Stimulated activated CD8-positive, alpha-beta memory T cell treated with anti-CD3 and anti-CD28 coated beads, Interleukin-12 subunit alpha, Interleukin-12 subunit beta, amount 100 ng/mL, for 24 hours (primary cell): ENCODE measurements around the gene NFKBIA.
A peak's percentile ranks its signal among the peaks of the same experiment; 100 is the strongest.
"Not testable (repeated sequence)": the region's sequence is repeated elsewhere in the genome, so short reads cannot be mapped to it uniquely, and the experiment has no call there.

Experiments
- DNase-seq: peaks from one replicate; pipeline ENCODE4 v3.0.0-alpha.2; 2020; ENCODE audit errors: extremely low read depth

The NFKBIA gene

GRCh38 chr14:35404449-35405303 is at the start of gene NFKBIA:
TSS of gene NFKBIA (minus strand) at chr14:35404749. CDS start at chr14:35404644, 105 bp downstream.
- peak; percentile 82 for DNase-seq

GRCh38 chr14:35446450-35446849 is 41.9 kb upstream of the NFKBIA start:
- DNase-seq, result no peak

GRCh38 chr14:35444104-35444503 is 39.6 kb upstream of the NFKBIA start:
- no peak for DNase-seq

- DNase-seq, result no peak
Observed at GRCh38 chr14:35441160-35441559, 36.6 kb upstream of the NFKBIA start.

GRCh38 chr14:35438910-35439713 is 34.6 kb upstream of the NFKBIA start:
- DNase-seq, result no peak

GRCh38 chr14:35438492-35438891 is 33.9 kb upstream of the NFKBIA start:
- not testable (repeated sequence) for DNase-seq

- DNase-seq, result no peak
Observed at GRCh38 chr14:35435177-35435576, 30.6 kb upstream of the NFKBIA start.

GRCh38 chr14:35433826-35434225 is 29.3 kb upstream of the NFKBIA start:
- DNase-seq, result no peak

GRCh38 chr14:35430459-35431199 is 26.1 kb upstream of the NFKBIA start:
- no peak for DNase-seq

- DNase-seq, result no peak
Observed at GRCh38 chr14:35429951-35430350, 25.4 kb upstream of the NFKBIA start.

- no peak for DNase-seq
Observed at GRCh38 chr14:35425850-35426249, 21.3 kb upstream of the NFKBIA start.

GRCh38 chr14:35423621-35424020 is 19.1 kb upstream of the NFKBIA start:
- no peak for DNase-seq

- DNase-seq, result no peak
Observed at GRCh38 chr14:35420036-35420811, 15.7 kb upstream of the NFKBIA start.

- DNase-seq, result no peak
Observed at GRCh38 chr14:35419429-35419841, 14.9 kb upstream of the NFKBIA start.

GRCh38 chr14:35418093-35418492 is 13.5 kb upstream of the NFKBIA start:
- DNase-seq, result no peak

- DNase-seq, result peak; percentile 59
Observed at GRCh38 chr14:35416108-35416750, 11.7 kb upstream of the NFKBIA start.

- no peak for DNase-seq
Observed at GRCh38 chr14:35414365-35414764, 9.8 kb upstream of the NFKBIA start.

- DNase-seq, result no peak
Observed at GRCh38 chr14:35412272-35413056, 7.9 kb upstream of the NFKBIA start.

GRCh38 chr14:35410858-35411257 is 6.3 kb upstream of the NFKBIA start:
- no peak for DNase-seq

GRCh38 chr14:35409595-35409994 is 5.0 kb upstream of the NFKBIA start:
- DNase-seq, result no peak
